Transverse colon (tissue), 4 donors: ENCODE results near the gene SLC39A3.

Experiments used
- EP300 ChIP-seq: sonication (generic); formaldehyde crosslinking; IDR thresholded peaks from one replicate; pipeline ENCODE4 v1.6.1; 2017; ENCODE audit warnings: antibody characterized with exemption, low read depth
- POLR2A ChIP-seq: fragments of 450-650 bp; IDR thresholded peaks from one replicate; pipeline ENCODE4 v1.6.1; 2016; ENCODE audit warnings: antibody characterized with exemption, mild to moderate bottlenecking, moderate library complexity
- POLR2AphosphoS5 ChIP-seq, 3 donors: sonication (generic); formaldehyde crosslinking; IDR thresholded peaks; one replicate each; pipeline ENCODE4 v1.6.1; 2016; ENCODE audit warnings: antibody characterized with exemption in 3 of 3
- TF ChIP-seq, protein P1 (sequence below), 5 experiments: fragments of 200-600 bp in 3 of 5; fragments of 450-650 bp in 2 of 5; sonication (generic) in 3 of 5; IDR thresholded peaks; 1 replicate in 2 of 5; 2 replicates in 3 of 5; pipeline ENCODE4 v1.5.1; 2016 to 2017; ENCODE audit warnings: antibody characterized with exemption in 5 of 5, inconsistent platforms in 3 of 5, mild to moderate bottlenecking in 2 of 5, moderate library complexity in 1 of 5

DNA sequence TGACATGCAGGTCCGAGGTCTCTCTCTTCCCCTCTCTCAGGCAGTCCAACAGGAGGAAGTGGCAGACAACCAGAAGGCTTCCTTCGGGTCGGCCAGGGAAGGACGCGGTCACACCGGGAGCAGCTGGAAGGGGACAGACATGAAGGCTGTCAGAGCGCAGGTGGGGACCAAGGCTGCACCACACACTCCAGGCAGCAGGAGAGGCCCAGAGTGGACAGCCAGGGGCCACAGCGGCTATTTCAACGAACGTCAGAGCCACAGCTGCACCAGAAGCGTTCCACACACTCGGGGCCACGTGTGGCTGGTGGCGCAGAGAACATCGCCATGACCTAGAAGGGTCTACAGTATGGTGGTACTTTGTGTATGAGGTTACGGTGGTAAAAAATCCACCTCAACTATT lies 16.0 kb upstream of the SLC39A3 start:
- TF ChIP-seq, protein P1, sequence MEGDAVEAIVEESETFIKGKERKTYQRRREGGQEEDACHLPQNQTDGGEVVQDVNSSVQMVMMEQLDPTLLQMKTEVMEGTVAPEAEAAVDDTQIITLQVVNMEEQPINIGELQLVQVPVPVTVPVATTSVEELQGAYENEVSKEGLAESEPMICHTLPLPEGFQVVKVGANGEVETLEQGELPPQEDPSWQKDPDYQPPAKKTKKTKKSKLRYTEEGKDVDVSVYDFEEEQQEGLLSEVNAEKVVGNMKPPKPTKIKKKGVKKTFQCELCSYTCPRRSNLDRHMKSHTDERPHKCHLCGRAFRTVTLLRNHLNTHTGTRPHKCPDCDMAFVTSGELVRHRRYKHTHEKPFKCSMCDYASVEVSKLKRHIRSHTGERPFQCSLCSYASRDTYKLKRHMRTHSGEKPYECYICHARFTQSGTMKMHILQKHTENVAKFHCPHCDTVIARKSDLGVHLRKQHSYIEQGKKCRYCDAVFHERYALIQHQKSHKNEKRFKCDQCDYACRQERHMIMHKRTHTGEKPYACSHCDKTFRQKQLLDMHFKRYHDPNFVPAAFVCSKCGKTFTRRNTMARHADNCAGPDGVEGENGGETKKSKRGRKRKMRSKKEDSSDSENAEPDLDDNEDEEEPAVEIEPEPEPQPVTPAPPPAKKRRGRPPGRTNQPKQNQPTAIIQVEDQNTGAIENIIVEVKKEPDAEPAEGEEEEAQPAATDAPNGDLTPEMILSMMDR (IDR thresholded peaks at IDR 0.05) = no peak
- TF ChIP-seq POLR2A = no peak
- TF ChIP-seq POLR2AphosphoS5 (IDR thresholded peaks at IDR 0.05) = no peak
- TF ChIP-seq EP300 = no peak
